ENCODE measurements around the gene LRRC3.

The LRRC3 gene

GRCh38 chr21:44407493-44407892 is 47.8 kb upstream of the LRRC3 start:
- no peak overlapping the region for H2AK5ac ChIP-seq (ENCODE audit: low read length, severe bottlenecking)
- H2BK120ac ChIP-seq (ENCODE audit: low read depth, low read length) = no peak overlapping the region
- no peak overlapping the region for H2BK15ac ChIP-seq (ENCODE audit: low read depth, poor library complexity, severe bottlenecking)
- no peak overlapping the region for H2AFZ ChIP-seq (ENCODE audit: low read depth, low read length)
- no peak overlapping the region for H4K8ac ChIP-seq (ENCODE audit: low read length)
- no peak overlapping the region for H3K18ac ChIP-seq (ENCODE audit: low read depth in 1 of 2, low read length in 2 of 2)
- no peak overlapping the region for H3K9ac ChIP-seq (ENCODE audit: low read length)
- no peak overlapping the region for H3K23ac ChIP-seq (ENCODE audit: low read length in 2 of 2)
- H2BK12ac ChIP-seq (ENCODE audit: low read length in 2 of 2) = no peak overlapping the region
- H3K79me1 ChIP-seq (replicated peaks; ENCODE audit: low read length, poor library complexity, severe bottlenecking) = no peaks in the 10 kb centered on the region
- H3K9me3 ChIP-seq (ENCODE audit: control insufficient read depth, low read length) = no peaks in the 10 kb centered on the region
- H3K4me2 ChIP-seq (ENCODE audit: low read length, poor library complexity, severe bottlenecking) = no peak overlapping the region
- H3K14ac ChIP-seq (ENCODE audit: low read length in 2 of 2) = no peak overlapping the region
- H3K36me3 ChIP-seq (ENCODE audit: control insufficient read depth in 1 of 2, insufficient read depth in 2 of 2, low read depth in 1 of 2, low read length in 2 of 2) = no peaks in the 10 kb centered on the region
- H3K4me3 ChIP-seq (ENCODE audit: insufficient read depth in 1 of 2, low read depth in 1 of 2, low read length in 2 of 2) = no peak overlapping the region
- no peaks in the 10 kb centered on the region for H3K27me3 ChIP-seq (ENCODE audit: control insufficient read depth in 1 of 2, insufficient read depth in 1 of 2, low read length in 2 of 2)
- H4K91ac ChIP-seq (ENCODE audit: low read length) = no peak overlapping the region
- 73% methylated on average over 5 of the region's 7 CpGs for WGBS
- H3K4ac ChIP-seq (ENCODE audit: low read depth in 1 of 2, low read length in 2 of 2) = no peak overlapping the region
- no peak overlapping the region for H2BK5ac ChIP-seq (ENCODE audit: low read depth, low read length, poor library complexity, severe bottlenecking)
- no peak overlapping the region for H3K27ac ChIP-seq (ENCODE audit: low read length, poor library complexity, severe bottlenecking)
- DNase-seq = no peak
- peaks cover 4% of the 10 kb centered on the region for H3K4me1 ChIP-seq (ENCODE audit: control insufficient read depth, insufficient read depth, low read depth, low read length)

GRCh38 chr21:44408226-44408625 is 47.1 kb upstream of the LRRC3 start:
- Histone ChIP-seq H3K4me3 (ENCODE audit: insufficient read depth in 1 of 2, low read depth in 1 of 2, low read length in 2 of 2) (no peak overlapping the region), H2AFZ (ENCODE audit: low read depth, low read length) (no peak overlapping the region), H3K14ac (ENCODE audit: low read length in 2 of 2) (no peak overlapping the region), H2BK12ac (ENCODE audit: low read length in 2 of 2) (no peak overlapping the region), H2BK5ac (ENCODE audit: low read depth, low read length, poor library complexity, severe bottlenecking) (no peak overlapping the region), H3K18ac (ENCODE audit: low read depth in 1 of 2, low read length in 2 of 2) (no peak overlapping the region), H3K79me1 (replicated peaks; ENCODE audit: low read length, poor library complexity, severe bottlenecking) (no peaks in the 10 kb centered on the region), H3K9ac (ENCODE audit: low read length) (no peak overlapping the region), H3K4me2 (ENCODE audit: low read length, poor library complexity, severe bottlenecking) (no peak overlapping the region), H2AK5ac (ENCODE audit: low read length, severe bottlenecking) (no peak overlapping the region), H3K27ac (ENCODE audit: low read length, poor library complexity, severe bottlenecking) (no peak overlapping the region), H3K36me3 (ENCODE audit: control insufficient read depth in 1 of 2, insufficient read depth in 2 of 2, low read depth in 1 of 2, low read length in 2 of 2) (no peaks in the 10 kb centered on the region), H3K27me3 (ENCODE audit: control insufficient read depth in 1 of 2, insufficient read depth in 1 of 2, low read length in 2 of 2) (no peaks in the 10 kb centered on the region), H3K4ac (ENCODE audit: low read depth in 1 of 2, low read length in 2 of 2) (no peak overlapping the region), H3K9me3 (ENCODE audit: control insufficient read depth, low read length) (no peaks in the 10 kb centered on the region), H4K8ac (ENCODE audit: low read length) (no peak overlapping the region), H3K4me1 (ENCODE audit: control insufficient read depth, insufficient read depth, low read depth, low read length) (peaks cover 4% of the 10 kb centered on the region), H3K23ac (ENCODE audit: low read length in 2 of 2) (no peak overlapping the region), H2BK120ac (ENCODE audit: low read depth, low read length) (no peak overlapping the region), H4K91ac (ENCODE audit: low read length) (no peak overlapping the region), H2BK15ac (ENCODE audit: low read depth, poor library complexity, severe bottlenecking) (no peak overlapping the region)
- DNase-seq = no peak
- 91% methylated on average over 15 of the region's 15 CpGs for WGBS

GRCh38 chr21:44413566-44414290 is 41.6 kb upstream of the LRRC3 start:
- no peaks in the 10 kb centered on the region for H3K9me3 ChIP-seq (ENCODE audit: control insufficient read depth, low read length)
- no peak overlapping the region for H4K8ac ChIP-seq (ENCODE audit: low read length)
- H2BK15ac ChIP-seq (ENCODE audit: low read depth, poor library complexity, severe bottlenecking) = no peak overlapping the region
- no peak overlapping the region for H3K14ac ChIP-seq (ENCODE audit: low read length in 2 of 2)
- no peaks in the 10 kb centered on the region for H3K36me3 ChIP-seq (ENCODE audit: control insufficient read depth in 1 of 2, insufficient read depth in 2 of 2, low read depth in 1 of 2, low read length in 2 of 2)
- no peak for DNase-seq
- H3K27me3 ChIP-seq (ENCODE audit: control insufficient read depth in 1 of 2, insufficient read depth in 1 of 2, low read length in 2 of 2) = peaks cover 0 to 10% of the 10 kb centered on the region in 2 experiments
- no peak overlapping the region for H3K9ac ChIP-seq (ENCODE audit: low read length)
- H2BK5ac ChIP-seq (ENCODE audit: low read depth, low read length, poor library complexity, severe bottlenecking) = no peak overlapping the region
- no peak overlapping the region for H3K4me2 ChIP-seq (ENCODE audit: low read length, poor library complexity, severe bottlenecking)
- H3K4ac ChIP-seq (ENCODE audit: low read depth in 1 of 2, low read length in 2 of 2) = no peak overlapping the region
- no peak overlapping the region for H4K91ac ChIP-seq (ENCODE audit: low read length)
- no peak overlapping the region for H3K27ac ChIP-seq (ENCODE audit: low read length, poor library complexity, severe bottlenecking)
- H3K79me1 ChIP-seq (replicated peaks; ENCODE audit: low read length, poor library complexity, severe bottlenecking) = no peaks in the 10 kb centered on the region
- no peak overlapping the region for H2BK12ac ChIP-seq (ENCODE audit: low read length in 2 of 2)
- H2AK5ac ChIP-seq (ENCODE audit: low read length, severe bottlenecking) = no peak overlapping the region
- H3K4me1 ChIP-seq (ENCODE audit: control insufficient read depth, insufficient read depth, low read depth, low read length) = no peaks in the 10 kb centered on the region
- H3K4me3 ChIP-seq (ENCODE audit: insufficient read depth in 1 of 2, low read depth in 1 of 2, low read length in 2 of 2) = no peak overlapping the region
- no peak overlapping the region for H3K18ac ChIP-seq (ENCODE audit: low read depth in 1 of 2, low read length in 2 of 2)
- H3K23ac ChIP-seq (ENCODE audit: low read length in 2 of 2) = peak overlapping the region in 1 of 2 experiments; percentile 18
- H2BK120ac ChIP-seq (ENCODE audit: low read depth, low read length) = no peak overlapping the region
- WGBS = 93% methylated on average over 27 of the region's 27 CpGs
- no peak overlapping the region for H2AFZ ChIP-seq (ENCODE audit: low read depth, low read length)

- no peaks in the 10 kb centered on the region for H3K79me1 ChIP-seq (replicated peaks; ENCODE audit: low read length, poor library complexity, severe bottlenecking)
- H3K27me3 ChIP-seq (ENCODE audit: control insufficient read depth in 1 of 2, insufficient read depth in 1 of 2, low read length in 2 of 2) = peaks cover 0 to 10% of the 10 kb centered on the region in 2 experiments
- no peaks in the 10 kb centered on the region for H3K36me3 ChIP-seq (ENCODE audit: control insufficient read depth in 1 of 2, insufficient read depth in 2 of 2, low read depth in 1 of 2, low read length in 2 of 2)
- no peak for DNase-seq
- H3K4me2 ChIP-seq (ENCODE audit: low read length, poor library complexity, severe bottlenecking) = no peak overlapping the region
- no peak overlapping the region for H4K8ac ChIP-seq (ENCODE audit: low read length)
- H3K9me3 ChIP-seq (ENCODE audit: control insufficient read depth, low read length) = no peaks in the 10 kb centered on the region
- H3K4ac ChIP-seq (ENCODE audit: low read depth in 1 of 2, low read length in 2 of 2) = no peak overlapping the region
- H2BK120ac ChIP-seq (ENCODE audit: low read depth, low read length) = no peak overlapping the region
- H4K91ac ChIP-seq (ENCODE audit: low read length) = no peak overlapping the region
- no peak overlapping the region for H2BK5ac ChIP-seq (ENCODE audit: low read depth, low read length, poor library complexity, severe bottlenecking)
- H2AK5ac ChIP-seq (ENCODE audit: low read length, severe bottlenecking) = no peak overlapping the region
- no peaks in the 10 kb centered on the region for H3K4me1 ChIP-seq (ENCODE audit: control insufficient read depth, insufficient read depth, low read depth, low read length)
- no peak overlapping the region for H3K27ac ChIP-seq (ENCODE audit: low read length, poor library complexity, severe bottlenecking)
- 85% methylated on average over 30 of the region's 30 CpGs for WGBS
- no peak overlapping the region for H2AFZ ChIP-seq (ENCODE audit: low read depth, low read length)
- H2BK15ac ChIP-seq (ENCODE audit: low read depth, poor library complexity, severe bottlenecking) = no peak overlapping the region
- H3K14ac ChIP-seq (ENCODE audit: low read length in 2 of 2) = no peak overlapping the region
- no peak overlapping the region for H3K18ac ChIP-seq (ENCODE audit: low read depth in 1 of 2, low read length in 2 of 2)
- no peak overlapping the region for H2BK12ac ChIP-seq (ENCODE audit: low read length in 2 of 2)
- H3K23ac ChIP-seq (ENCODE audit: low read length in 2 of 2) = no peak overlapping the region
- H3K9ac ChIP-seq (ENCODE audit: low read length) = no peak overlapping the region
- no peak overlapping the region for H3K4me3 ChIP-seq (ENCODE audit: insufficient read depth in 1 of 2, low read depth in 1 of 2, low read length in 2 of 2)
Observed at GRCh38 chr21:44414291-44415072, 40.8 kb upstream of the LRRC3 start.
